Measurements from ENCODE around the gene SEPTIN10. TPM values are rescaled to one million over a fixed set of nuclear protein-coding genes. Genes with fewer than 3 reads are reported as not detected.
A peak's percentile ranks its signal among the peaks of the same experiment; 100 is the strongest.

SEPTIN10 gene
- total RNA-seq (51.7 and 77.3 TPM in 2 replicates), polyA plus RNA-seq (60.0 and 92.5 TPM in 2 replicates)

- peak within 1 kb of the TSS; percentile 98 for H3K4me3 ChIP-seq
- TF ChIP-seq, protein P1, sequence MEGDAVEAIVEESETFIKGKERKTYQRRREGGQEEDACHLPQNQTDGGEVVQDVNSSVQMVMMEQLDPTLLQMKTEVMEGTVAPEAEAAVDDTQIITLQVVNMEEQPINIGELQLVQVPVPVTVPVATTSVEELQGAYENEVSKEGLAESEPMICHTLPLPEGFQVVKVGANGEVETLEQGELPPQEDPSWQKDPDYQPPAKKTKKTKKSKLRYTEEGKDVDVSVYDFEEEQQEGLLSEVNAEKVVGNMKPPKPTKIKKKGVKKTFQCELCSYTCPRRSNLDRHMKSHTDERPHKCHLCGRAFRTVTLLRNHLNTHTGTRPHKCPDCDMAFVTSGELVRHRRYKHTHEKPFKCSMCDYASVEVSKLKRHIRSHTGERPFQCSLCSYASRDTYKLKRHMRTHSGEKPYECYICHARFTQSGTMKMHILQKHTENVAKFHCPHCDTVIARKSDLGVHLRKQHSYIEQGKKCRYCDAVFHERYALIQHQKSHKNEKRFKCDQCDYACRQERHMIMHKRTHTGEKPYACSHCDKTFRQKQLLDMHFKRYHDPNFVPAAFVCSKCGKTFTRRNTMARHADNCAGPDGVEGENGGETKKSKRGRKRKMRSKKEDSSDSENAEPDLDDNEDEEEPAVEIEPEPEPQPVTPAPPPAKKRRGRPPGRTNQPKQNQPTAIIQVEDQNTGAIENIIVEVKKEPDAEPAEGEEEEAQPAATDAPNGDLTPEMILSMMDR (IDR thresholded peaks at IDR 0.05; ENCODE audit: low read depth, low read length) = no peak
Measured at GRCh38 chr2:109613922-109614714, at the start of gene SEPTIN10, which contains the start of gene SOWAHC. TSS of gene SEPTIN10 (minus strand) at chr2:109613966. CDS start at chr2:109613827, 139 bp downstream. TSS of gene SOWAHC (plus strand) at chr2:109614364. CDS start at chr2:109614490, 126 bp downstream.

DNA sequence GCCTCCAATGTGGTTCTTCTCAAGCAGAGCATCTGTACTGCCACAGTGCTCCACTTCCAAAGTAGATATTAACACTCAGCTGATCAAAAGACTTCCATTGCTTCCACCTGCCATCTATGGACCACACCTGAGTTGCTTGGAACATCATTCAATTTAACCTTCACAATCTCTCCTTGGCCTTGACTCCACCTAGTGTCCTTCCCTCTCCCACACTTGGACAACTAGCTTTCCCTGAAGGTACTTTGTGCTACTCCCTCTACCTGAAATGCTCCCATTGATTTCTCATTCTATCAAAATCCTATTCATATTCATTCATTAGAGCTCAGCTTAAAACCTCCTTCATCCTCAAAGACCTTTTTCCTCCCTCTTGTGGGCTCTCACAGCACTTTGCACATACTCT is 49.1 kb upstream of the SEPTIN10 start:
- Histone ChIP-seq H3K27me3 (no peaks in the 10 kb centered on the region), H3K27ac (no peak overlapping the region), H3K4me1 (ENCODE audit: low read depth) (no peaks in the 10 kb centered on the region), H3K9me3 (ENCODE audit: low read depth) (no peaks in the 10 kb centered on the region), H3K36me3 (no peaks in the 10 kb centered on the region), H3K4me3 (no peak overlapping the region)
- no peak for DNase-seq (ENCODE audit: low read depth in 1 of 2, low spot score in 1 of 2)
- TF ChIP-seq, protein P1 (IDR thresholded peaks at IDR 0.05; ENCODE audit: low read depth, low read length) = no peak

More at GRCh38 chr2:109613922-109614714, at the start of gene SEPTIN10, which contains the start of gene SOWAHC:
- Histone ChIP-seq H3K36me3 (no peaks in the 10 kb centered on the region), H3K27me3 (peaks cover 9% of the 10 kb centered on the region), H3K4me1 (ENCODE audit: low read depth) (peaks cover 13% of the 10 kb centered on the region), H3K27ac (peak within 1 kb of the TSS; percentile 99), H3K9me3 (ENCODE audit: low read depth) (no peaks in the 10 kb centered on the region)
- DNase-seq (ENCODE audit: low read depth in 1 of 2, low spot score in 1 of 2) = peak; percentile 99 to 100

GRCh38 chr2:109660046-109660860 is 46.5 kb upstream of the SEPTIN10 start:
- DNase-seq (ENCODE audit: low read depth in 1 of 2, low spot score in 1 of 2) = no peak
- no peak overlapping the region for H3K27ac ChIP-seq
- no peaks in the 10 kb centered on the region for H3K27me3 ChIP-seq
- H3K9me3 ChIP-seq (ENCODE audit: low read depth) = no peaks in the 10 kb centered on the region
- H3K4me1 ChIP-seq (ENCODE audit: low read depth) = no peaks in the 10 kb centered on the region
- TF ChIP-seq, protein P1 (IDR thresholded peaks at IDR 0.05; ENCODE audit: low read depth, low read length) = no peak
- H3K36me3 ChIP-seq = no peaks in the 10 kb centered on the region
- H3K4me3 ChIP-seq = no peak overlapping the region

DNA sequence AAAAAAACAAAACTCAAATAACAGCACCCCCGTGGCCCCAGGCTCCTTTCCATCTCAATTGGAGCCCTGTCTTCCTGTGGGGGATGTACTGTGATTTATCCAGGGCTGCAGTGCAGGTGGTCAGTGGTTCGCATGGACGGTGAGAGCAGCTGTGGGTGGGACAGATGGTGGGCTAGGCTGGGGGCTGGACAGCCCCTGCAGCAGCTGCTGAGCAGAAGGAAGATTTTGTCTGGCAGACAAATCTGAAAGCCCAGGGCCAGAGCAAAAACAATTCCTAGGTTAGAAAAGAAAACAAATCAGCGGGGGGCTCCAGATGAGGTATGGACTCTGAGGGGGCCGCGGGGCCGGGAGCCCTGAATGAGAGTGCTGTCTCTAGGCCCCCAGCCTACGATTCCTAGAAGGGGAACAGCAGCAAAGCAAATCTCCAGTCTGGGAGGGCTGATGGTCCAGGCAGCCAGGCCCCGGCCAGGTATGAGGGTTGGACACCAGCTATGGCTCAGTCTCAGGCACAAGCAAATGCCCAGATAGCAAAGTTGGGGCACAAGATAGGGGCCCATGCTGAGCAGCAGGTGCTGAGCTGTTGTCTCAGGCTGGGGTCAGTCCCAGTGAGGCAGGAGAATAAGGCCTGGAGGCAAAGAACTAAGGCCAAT is 45.8 kb upstream of the SEPTIN10 start:
- no peak overlapping the region for H3K27ac ChIP-seq
- no peaks in the 10 kb centered on the region for H3K36me3 ChIP-seq
- no peaks in the 10 kb centered on the region for H3K9me3 ChIP-seq (ENCODE audit: low read depth)
- DNase-seq (ENCODE audit: low read depth in 1 of 2, low spot score in 1 of 2) = no peak
- H3K4me1 ChIP-seq (ENCODE audit: low read depth) = no peaks in the 10 kb centered on the region
- TF ChIP-seq, protein P1 (IDR thresholded peaks at IDR 0.05; ENCODE audit: low read depth, low read length) = no peak
- H3K4me3 ChIP-seq = no peak overlapping the region
- H3K27me3 ChIP-seq = no peaks in the 10 kb centered on the region

DNA sequence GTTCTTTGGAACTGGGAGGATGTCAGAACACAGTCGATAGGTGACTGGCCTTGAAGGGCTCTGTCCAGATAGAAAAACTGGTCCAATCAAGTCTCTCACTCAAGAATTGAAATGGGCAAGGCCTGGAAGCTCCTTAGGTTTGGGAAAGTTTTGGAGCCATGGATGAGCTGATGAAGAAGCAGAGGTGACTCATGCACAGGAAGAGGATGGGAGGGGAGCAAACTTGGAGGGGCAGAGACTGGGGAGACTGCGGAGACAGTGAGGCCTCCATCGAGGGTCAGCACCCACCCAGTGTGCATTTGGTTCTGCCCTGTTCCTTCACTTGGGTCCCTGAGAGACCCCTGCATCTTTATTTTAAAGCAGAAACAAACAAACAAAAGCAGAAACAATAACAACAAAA is 41.5 kb upstream of the SEPTIN10 start:
- TF ChIP-seq, protein P1 (IDR thresholded peaks at IDR 0.05; ENCODE audit: low read depth, low read length) = no peak
- no peaks in the 10 kb centered on the region for H3K4me1 ChIP-seq (ENCODE audit: low read depth)
- no peak for DNase-seq (ENCODE audit: low read depth in 1 of 2, low spot score in 1 of 2)
- H3K27ac ChIP-seq = no peak overlapping the region
- no peaks in the 10 kb centered on the region for H3K9me3 ChIP-seq (ENCODE audit: low read depth)
- H3K4me3 ChIP-seq = no peak overlapping the region
- no peaks in the 10 kb centered on the region for H3K36me3 ChIP-seq
- no peaks in the 10 kb centered on the region for H3K27me3 ChIP-seq

Data from cardiac muscle cell (in vitro differentiated cells and primary cell).